GM19025 (cell line): ENCODE measurements around the gene ZBP1.

ENCODE experiments used
- ATAC-seq: cut with Tn5 transposase; IDR thresholded peaks from one replicate; pipeline ENCODE4 v1.9.1; 2021; ENCODE audit warnings: mild to moderate bottlenecking, low read depth, moderate library complexity; ENCODE audit not compliant: unreplicated experiment

ZBP1 gene

DNA sequence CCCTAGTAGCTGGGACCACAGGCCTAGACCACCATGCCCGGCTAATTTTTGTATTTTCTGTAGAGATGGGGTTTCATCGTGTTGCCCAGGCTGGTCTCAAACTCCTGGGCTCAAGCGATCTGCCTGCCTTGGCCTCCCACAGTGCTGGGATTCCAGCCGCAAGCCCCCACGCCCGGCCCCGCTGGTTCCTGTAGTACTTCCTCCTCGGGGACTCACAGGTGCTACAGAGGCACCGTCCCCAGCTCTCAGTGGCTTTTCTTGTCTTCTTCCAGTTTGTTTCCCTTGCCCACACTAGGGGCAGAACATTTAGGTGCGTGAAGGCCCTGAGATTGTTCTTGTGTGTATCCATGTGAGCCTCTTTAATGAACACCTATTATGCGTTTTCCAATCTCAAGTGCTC is 773 bp upstream of the ZBP1 start:
- ATAC-seq, result no peak

DNA sequence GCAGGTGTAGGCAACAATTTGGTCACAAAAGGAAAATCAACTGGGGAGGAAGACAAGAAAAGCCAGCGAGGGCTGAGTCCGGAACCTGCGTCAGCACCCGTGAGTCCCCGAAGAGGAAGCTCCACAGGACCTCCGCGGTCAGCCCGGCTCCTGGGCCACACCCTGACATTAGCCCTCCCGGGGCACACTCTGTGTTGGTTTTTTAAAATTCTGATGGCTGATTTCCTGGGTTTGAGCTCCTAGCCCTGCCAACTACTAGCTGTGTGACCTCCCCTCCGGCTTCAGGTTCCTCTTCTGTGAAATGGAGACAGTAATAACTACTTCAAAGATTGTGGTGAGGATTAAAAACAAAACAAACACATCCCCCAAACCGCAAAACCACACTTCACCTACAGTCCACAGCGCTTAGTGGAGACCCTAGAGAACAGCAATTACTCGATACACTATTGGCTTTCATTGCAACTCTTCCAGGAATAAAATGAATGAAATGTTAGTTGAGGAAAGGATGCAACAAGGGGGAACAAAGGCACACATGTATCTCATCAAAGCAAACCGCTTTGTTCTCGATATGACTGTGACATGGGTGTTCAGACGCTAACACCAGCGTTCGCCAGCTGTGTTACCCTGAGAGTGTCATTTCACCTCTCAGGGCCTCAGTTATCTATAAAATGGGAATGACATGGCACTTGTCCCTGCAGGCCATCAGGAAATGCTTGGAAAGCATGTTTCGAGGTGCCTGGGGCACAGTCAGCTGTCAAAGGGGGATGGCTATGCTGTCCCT is 985 bp downstream of the ZBP1 start:
- ATAC-seq, result peak; percentile 46

DNA sequence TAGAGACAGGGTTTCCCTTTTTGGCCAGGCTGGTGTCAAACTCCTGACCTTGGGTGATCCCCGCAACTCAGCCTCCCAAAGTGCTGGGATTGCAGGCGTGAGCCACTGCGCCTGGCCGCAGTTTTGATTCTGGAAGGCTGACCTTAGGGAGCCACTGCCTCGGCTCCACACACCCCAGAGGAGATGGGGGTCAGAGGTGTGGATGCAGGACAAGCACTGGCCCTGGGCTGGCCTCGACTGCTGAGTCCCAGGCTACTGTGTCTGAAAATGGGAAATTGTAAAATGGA is 1.5 kb downstream of the ZBP1 start:
- no peak for ATAC-seq

DNA sequence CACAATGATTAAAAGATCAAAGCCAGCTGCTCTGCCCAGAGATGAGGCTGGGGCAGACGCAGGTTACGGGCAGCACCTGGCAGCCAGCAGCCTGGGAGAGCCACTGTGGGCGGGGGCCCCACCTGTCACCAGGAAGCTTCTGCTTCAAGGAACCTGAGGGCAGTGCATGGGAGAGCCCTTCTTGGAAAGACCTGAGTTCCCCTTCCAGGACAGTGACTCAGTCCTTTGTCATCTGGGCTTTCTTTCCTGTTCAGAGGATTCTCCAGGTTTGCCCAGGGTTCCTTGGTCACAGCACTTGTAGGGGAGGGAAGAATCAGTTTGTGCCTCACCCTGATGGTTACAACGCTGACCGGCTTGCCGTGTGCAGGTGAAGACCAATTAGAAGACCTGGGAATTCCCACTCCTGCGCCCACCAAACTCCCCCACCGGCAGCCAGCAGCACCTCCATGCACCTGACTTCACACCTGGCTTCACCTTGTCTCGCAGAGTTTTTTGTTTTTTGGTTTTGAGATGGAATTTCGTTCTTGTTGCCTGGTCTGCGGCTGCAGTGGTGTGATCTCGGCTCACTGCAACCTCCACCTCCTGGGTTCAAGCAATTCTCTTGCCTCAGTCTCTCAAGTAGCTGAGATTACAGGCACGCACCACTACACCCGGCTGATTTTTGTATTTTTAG is 2.0 kb downstream of the ZBP1 start:
- no peak for ATAC-seq

GRCh38 chr20:57617079-57617795 is 3.0 kb downstream of the ZBP1 start:
- ATAC-seq, result no peak

- no peak for ATAC-seq
Observed at GRCh38 chr20:57616143-57616951, 3.9 kb downstream of the ZBP1 start.

DNA sequence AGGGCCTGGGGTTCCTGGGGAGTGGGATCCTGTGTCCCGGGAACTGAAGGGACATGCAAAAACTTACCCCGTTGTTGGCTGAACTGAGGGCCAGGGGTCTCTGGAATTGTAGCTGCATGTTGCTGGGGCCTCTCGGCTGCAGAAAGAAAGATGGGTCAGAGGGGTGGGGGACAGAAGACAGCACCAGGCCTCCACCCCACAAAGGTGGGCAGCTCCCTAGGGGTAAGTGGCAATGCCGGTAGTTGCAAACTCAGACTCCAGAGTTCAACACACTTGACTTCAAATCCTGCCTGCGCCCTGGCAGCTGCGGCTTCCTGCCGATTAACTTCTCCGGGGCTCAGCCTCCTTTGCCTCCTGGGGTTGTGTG is 4.8 kb downstream of the ZBP1 start:
- ATAC-seq, result no peak

DNA sequence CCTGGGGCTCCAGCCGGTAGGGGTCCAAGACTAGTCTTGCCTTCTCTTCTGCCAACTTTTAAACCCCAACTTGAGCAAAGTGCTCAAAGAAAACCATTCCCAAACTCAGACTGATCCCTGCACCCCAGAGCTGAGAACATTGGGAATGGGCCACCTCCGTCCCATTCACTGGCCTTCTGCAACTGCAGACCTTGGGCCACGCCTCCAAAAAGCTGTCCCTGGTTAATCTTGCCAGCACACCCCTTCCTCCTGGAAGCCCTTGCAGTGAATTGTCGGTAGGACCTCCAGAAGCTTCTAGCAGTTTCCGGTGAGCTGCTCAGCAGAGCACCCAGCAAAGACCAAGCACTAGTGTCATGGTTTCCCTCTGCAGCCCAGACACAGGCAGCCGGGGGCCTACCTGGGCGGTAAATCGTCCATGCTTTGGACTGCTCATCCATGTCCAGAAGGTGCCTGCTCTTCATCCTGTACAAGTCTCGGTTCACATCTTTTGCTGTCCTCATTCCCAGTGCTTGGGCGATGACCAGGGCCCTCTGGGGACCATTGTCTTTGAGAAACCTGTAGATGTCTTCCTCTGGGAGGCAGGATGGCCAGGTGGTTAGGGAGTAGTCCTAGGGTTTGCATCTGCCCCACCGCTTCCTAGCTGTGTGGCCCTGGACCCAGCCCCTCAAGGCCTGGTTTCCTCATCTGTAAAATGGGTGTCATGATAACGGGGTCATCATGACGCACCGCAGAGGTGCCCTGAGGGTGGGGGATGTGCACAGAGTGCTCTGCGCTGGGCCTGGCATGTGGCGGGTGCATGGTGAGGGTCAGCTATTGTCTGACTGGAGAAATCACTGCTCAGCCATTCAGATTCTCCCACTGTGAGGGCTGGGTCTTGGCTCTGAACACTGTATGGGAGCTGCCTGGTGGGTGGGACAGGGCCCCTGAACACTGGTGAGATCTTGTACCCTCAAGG is 5.5 kb downstream of the ZBP1 start:
- ATAC-seq, result no peak

GRCh38 chr20:57613481-57613921 is 6.7 kb downstream of the ZBP1 start:
- no peak for ATAC-seq

GRCh38 chr20:57612916-57613315 is 7.3 kb downstream of the ZBP1 start:
- no peak for ATAC-seq

- no peak for ATAC-seq
Observed at GRCh38 chr20:57612436-57612835, 7.8 kb downstream of the ZBP1 start.

DNA sequence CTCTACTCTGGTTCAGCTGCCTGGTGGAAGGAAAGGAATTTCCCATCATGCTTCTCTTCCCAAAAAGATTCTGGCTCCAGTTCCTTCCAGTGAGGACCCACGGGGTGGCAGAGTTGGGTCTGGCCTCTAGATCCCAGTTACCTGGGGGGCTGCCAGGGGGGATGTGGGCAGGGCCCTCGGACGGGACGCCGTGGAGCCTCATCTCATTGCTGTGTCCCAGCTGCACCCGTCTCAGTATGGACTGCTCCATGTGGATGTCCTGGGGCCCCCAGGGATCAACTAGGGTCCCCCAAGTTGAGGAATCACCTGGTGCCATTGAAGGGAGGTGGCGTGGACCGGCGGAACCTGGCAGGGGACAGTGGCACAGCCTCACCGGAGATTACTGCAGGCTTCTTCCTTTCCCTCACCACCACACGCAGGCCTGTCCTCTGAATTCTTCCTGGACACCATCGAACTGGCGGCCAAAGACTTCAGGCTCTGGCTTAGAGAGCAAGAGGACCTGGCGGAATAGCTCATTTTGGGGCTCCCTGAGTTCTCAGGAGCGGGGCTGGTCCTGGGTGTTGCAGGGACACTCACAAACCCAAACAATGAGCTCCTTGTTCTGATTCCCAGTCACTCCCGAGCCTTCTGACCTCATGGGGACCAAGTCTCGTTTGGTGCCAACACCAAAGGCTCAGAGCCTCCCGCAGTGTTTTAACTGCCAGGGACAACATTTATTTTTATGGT is 8.5 kb downstream of the ZBP1 start:
- ATAC-seq, result no peak

- ATAC-seq, result no peak
Observed at GRCh38 chr20:57610261-57610952, 9.8 kb downstream of the ZBP1 start.

DNA sequence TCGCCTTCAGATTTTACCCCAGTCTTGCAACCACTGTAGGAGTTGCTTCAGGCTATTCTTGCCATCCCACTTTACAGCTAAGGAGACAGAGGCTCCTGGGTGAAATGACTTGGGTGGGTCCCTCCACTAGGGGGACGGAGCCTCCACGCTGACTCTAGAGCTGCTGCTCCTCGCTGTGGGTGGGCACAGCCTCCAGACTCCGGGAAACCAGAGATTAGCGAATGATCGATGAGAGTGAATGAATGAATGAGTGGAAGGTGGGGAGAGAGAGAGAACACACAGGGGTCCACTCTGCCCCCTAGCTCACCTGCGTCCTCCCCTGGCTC is 10.4 kb downstream of the ZBP1 start:
- no peak for ATAC-seq

DNA sequence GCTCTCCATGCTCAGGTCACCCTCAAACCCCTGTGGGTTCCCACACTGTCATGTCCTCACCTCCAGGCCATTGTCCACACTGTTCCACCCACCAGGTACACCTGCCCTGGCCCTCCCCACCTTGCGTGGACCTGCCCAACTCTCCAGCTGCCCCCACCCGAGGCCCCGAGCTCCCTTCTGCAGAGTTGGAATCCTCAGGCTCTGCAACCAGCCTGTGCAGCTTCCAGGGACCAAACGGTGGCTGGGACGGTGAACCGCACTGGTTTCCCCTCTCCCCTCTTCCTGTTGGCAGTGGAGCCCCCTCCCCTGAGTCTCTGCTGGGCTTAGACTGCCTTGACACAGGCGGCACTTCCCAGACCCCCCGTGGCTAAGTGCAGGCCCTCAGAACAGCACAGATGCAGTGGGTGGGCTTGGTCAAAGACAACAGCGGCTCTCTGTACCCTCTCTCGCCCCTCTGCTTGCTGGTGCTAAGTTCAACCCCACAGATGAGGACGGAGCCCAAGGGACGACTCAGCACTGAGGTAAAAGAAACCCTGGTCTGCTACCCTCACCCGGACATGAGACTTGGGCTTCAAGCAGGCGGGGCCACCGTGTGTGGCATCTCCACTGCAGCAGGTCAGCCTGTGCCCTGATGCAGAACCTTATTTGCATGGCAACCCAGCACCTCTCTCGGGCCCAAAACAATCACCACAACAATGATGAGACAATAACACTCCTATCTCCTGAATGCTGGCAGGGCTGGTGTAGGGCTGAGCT is 11.0 kb downstream of the ZBP1 start:
- ATAC-seq, result no peak

DNA sequence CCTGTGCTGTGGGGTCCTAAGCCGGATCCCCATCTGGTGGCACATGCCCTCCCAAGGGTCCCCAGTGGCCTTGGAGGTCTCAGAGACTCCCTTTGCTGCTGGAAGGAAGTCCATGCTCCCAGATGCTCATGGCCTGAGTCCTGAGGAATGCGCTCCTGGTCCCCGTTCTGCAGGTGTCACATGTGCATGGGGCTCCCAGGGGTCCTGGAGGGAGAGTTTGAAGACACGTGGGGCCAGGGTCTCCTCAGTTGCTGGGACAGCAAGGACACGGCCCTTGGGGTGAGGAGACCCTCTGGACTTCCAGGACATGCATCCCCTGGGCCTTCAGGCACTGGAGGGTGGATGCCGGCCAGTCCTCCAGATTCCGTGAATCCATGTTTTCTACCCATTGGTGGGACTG is 11.7 kb downstream of the ZBP1 start:
- ATAC-seq, result no peak

GRCh38 chr20:57605878-57606277 is 14.3 kb downstream of the ZBP1 start:
- ATAC-seq, result no peak

GRCh38 chr20:57605045-57605444 is 15.2 kb downstream of the ZBP1 start:
- ATAC-seq, result no peak
